ENCODE results near the gene BTBD1.

GRCh38 chr15:83088876-83089275, 21.8 kb upstream of the BTBD1 start:
- TF ChIP-seq CTCF (IDR thresholded peaks at IDR 0.05) (no peak), POLR2A (IDR thresholded peaks at IDR 0.05) (no peak), POLR2AphosphoS5 (IDR thresholded peaks at IDR 0.05) (no peak), EP300 (IDR thresholded peaks at IDR 0.05) (no peak)
